ENCODE results near the gene C19orf67.
A peak's percentile ranks its signal among the peaks of the same experiment; 100 is the strongest.

C19orf67 gene

DNA sequence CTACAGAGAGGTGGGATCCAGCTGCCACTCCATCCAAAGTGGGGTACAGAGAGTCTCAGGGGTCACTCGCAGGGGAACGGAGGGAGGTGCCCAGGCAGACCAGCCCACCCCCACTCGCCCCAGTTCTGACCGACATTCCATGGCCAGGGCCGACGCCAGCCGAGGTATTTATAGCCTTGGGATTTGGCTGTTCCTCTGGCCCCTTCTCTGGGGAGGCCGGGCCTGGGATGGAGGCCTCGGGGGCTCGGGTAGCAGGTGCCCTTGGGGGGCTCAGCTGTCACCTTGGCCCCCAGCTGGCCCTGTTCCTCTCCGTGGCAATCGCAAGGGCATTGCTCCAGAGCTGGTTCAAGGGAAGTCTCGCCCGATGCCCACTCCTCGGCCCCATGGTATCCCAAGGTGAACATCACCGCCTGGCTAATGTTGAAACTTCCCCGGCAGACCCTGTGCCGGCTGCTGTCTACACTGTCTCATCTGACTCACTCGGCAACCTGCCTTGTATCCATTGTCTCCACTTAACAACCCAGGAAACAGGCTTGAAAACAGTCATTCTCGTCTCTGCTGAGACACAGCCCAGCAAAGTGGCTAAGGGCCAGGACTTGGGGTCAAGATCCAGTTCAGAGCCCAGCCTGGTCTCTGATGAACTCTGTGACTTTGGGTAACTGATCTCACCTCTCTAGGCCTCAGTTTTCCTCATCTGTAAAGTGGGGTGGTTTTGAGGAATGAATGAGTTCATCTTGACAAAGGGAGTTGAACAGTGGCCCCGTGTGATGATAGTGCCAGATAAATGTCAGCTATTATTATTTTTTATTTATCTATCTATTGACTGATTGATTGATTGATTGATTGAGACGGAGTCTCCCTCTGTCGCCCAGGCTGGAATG is 22.2 kb upstream of the C19orf67 start:
- DNase-seq, result no peak

DNA sequence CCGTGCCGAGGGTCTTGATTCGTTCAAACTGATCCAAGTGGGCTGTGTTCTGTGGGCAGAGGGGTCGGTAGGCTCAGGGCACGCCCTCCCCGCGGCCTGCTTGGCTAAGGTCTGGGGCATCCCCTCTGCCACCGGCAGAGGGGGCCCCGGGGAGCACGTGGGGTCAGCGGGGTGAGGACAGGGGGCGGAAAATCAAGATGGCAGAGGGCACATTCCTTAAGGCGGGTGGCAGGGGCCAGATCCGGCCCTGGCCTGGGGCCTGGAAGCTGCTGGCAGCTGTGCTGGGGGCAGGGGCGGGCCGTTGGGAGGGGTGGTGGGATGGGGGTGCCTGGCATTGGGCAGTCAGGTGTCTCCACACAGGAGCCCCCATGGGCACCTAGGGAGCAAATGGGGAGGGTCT is 21.3 kb upstream of the C19orf67 start:
- DNase-seq, result no peak

DNA sequence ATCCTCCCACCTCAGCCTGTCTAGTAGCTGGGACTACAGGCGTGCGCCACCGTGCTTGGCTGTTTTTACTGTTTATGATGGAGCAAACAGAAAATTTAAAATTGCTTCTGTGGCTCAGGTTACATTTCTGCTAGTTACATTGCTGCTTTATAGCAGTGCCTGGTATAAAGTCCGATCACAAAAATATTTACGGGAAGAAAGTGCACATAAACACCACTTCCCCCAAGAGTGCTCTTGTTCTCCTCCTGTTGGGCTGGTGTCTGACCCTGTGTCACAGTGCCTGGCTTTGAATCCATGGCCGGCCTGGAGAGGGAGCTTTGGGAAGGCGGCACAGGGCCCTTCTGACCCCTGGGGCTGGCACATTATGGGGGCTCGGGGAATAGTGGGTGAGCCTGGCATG is 20.1 kb upstream of the C19orf67 start:
- no peak for DNase-seq

DNA sequence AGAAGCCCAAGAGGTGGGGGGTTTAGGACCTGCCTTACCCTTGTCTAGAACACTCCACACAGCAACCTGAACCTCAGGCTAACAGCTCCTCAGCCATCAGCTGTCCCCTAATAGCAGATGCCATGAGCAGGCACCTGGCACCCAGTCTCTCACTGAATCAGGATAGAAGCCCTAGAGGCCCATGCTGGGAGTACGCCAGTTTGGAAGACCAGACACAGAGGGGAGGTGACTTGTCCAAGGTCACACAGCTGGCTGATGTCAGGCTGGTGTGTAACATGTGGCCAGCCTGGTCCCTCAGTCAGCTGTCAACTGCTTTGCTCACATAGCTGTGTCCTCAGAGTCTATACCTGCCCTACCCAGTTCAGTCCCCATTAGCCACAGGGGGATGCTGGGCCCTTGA is 17.7 kb upstream of the C19orf67 start:
- DNase-seq, result no peak

DNA sequence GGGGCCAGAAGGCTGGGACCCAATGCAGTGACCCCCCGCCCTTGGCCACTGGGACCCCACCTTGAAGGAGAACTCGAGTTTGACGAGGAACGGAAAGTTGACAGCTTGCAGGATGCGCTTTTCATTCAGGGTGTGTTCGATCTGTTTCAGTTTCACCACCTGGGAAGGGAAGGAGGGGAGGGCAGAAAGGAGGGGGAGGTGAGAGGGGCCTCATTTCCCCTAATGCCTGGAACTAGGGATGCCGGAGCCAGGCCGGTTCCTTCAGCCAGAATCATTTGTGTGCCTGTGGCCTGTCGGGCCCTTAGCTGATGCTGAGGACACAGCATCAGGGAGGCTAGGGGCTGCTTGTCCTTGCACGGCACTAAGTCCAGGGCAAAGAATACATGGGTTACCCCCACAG is 17.2 kb upstream of the C19orf67 start:
- no peak for DNase-seq

DNA sequence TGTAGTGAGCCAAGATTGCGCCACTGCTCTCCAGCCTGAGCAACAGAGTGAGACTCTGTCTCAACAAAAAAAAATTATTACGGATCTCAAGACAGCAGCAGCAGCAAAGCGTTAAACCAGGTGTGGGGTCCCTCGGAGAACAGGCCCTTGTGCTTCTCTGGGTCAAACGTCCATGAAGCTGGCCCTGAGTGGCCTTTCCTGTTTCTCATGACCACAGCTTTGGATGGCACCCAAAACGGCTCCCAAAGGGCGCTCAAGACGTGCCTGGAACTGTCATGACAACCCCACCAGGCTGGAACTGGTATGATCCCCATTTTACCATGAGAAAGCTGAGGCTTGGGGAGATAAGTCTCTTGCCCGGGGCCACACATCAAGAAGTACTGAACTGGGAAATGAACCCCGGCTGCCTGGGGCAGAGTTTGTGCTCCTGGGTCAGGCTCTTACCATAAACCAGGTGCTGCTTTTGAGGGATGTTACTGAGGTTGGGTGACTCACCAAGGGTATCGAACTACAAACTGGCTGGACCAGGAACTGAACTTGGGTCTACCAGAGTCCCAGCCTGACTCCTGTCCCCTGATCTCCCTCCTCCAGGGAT is 16.6 kb upstream of the C19orf67 start:
- no peak for DNase-seq

DNA sequence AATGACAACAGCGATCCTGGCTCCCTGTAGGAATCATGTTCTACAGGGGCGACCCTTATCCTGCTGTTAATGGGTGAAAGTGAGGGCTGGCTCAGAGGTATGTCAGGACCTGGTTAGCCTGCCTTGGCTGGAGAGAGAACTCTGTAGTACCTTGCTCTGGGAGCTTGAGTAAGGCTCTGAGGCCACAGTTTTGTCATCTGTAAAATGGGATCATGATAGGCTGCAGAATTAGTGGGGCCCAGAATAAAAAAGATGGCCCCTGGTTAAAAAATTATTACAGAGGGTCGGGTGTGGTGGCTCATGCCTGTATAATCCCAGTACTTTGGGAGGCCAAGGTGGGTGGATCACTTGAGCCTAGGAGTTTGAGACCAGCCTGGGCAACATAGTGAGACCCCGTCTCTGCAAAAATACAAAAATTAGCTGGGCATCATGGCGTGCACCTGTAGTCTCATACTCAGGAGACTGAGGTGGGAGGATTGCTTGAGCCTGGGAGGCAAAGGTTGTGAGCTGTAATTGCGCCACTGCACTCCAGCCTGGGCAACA is 15.5 kb upstream of the C19orf67 start:
- DNase-seq, result no peak

DNA sequence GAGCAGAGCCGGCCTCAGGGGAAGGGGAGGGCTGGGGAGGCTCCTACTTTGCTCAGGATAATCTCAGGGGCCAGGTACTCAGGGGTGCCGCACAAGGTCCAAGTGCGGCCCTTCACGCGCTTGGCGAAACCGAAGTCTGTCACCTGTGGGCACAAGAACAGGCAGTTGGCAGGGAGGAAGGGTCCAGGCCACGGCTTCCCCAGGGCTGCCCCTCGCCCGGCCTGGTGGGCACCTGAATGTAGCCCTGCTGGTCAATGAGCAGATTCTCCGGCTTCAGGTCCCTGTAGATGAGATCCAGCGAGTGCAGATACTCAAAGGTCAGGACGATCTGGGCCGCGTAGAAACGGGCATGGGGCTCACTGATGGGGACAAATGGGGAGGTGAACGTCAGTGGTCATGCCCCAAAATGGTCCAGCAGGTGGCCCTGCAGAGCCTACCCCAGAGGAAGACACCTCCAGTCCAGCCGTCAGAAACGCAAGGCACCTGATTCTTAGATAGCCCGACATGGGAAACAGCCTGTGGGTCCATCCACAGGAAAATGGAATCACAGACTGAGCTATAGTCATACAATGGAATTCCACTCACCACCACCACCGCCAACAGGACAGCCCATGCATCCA is 12.1 kb upstream of the C19orf67 start:
- no peak for DNase-seq

DNA sequence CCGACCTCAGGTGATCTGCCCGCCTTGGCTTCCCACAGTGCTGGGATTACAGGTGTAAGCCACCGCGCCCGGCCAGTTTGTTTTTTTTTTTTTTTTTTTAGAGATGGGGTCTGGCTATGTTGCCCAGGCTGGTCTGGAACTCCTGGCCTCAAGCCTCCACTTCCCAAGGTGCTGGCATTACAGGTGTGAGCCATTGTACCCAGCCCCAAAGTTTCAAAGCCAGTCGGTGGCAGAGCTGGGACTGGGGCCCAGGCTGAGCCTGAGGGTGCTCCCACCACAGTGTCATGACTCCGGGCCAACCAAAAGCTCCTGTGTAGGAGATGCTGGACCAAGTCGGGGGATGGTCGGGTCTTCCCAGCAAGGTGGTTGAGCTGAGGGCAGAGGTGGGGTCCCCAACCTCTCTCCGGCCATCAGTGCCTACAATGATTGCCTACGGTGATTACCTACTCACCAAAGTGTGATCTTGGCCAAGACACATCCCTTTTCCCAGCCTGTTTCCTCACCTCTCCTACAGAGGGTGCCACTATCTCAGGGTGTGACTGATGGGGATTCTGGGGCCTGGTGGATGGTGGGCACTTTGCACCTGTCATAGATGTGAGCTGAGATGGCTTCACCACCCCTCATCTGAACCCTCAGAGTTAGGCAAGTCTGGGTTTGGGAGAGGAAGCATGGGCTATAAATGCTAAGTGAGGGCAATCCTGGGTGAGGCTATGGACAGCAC is 10.8 kb upstream of the C19orf67 start:
- DNase-seq, result no peak

DNA sequence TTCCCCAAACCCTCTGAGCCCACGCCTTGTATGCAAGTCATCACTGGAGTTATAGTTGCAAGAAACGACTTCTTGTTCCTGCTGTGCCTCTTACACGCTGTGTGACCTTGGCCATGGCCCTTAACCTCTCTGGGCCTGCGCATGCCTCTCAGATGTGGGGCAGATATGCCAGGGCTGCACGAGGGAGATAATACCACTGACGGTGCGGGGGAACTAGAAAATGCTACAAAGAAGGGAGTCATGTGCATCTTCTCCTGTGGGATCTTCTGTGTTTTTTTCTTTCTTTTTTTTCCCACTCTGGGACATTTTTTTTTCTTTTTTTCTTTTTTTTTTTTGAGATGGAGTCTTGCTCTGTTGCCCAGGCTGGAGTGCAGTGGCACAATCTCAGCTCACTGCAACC is 9.3 kb upstream of the C19orf67 start:
- DNase-seq, result no peak

DNA sequence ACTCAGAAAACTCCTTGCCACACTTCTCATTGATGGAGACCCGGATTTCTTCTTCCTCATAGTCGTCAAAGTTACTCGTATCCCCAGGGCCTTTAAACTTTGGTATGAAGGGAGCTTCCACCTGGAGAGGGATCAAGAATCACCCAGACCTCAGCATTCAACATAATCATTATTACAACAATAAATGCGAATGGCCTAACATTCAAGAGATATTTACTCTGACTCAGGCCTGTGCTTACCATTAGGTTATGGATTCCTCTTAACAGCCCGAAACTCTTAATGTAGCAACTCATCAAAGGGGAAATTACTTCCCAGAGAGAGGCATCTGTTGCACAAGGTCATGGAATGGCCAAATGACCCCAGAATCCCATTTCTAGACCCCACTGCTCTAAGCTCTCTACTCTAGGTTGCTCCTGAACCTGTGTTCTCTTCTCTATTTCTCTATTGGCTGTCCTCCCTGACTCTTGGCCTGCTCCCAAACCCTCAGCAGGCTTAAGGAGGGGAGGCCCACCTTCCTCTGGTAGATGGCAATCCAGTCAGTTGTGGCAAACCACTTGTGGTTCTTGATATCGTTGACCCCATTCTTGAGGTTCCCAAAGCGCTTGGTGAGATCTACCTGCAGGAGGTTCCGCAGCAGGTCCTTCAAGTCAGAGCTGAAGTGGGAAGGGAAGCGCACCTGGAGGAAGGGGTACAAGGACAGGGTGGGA is 7.7 kb upstream of the C19orf67 start:
- no peak for DNase-seq

DNA sequence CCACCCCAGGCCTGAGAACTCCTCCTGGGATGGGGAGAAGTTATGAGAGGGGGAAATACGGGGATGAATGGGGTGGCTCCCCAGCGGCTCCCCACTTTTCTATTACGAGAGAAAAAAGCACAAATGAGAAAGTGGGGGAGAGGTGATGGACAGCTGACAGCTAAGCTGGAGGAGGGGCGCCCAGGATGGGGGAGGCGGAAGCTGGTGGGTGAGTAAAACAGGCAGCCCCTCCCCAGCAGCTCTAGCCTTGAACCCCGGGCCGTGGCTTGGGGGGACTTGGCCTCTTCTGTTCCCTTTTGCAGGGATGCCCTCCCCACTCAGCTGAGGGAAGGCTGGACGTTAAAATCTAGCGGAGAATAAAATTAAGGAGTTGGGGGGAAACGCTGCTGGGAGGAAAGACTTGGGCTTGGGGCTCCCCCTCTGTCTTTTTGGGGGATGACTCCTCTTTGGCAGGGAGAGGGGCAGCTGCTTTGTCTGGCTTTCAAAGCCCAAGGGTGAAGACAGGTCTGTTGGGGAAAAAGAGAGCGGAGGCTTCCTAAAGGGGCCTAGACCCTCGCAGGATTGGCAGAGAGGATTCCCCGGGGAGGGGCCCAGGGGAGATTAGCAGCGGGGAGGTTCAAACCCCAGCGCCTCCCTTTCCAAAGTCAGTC is 6.4 kb upstream of the C19orf67 start:
- DNase-seq, result peak in 1 of 2 donors; percentile 55

DNA sequence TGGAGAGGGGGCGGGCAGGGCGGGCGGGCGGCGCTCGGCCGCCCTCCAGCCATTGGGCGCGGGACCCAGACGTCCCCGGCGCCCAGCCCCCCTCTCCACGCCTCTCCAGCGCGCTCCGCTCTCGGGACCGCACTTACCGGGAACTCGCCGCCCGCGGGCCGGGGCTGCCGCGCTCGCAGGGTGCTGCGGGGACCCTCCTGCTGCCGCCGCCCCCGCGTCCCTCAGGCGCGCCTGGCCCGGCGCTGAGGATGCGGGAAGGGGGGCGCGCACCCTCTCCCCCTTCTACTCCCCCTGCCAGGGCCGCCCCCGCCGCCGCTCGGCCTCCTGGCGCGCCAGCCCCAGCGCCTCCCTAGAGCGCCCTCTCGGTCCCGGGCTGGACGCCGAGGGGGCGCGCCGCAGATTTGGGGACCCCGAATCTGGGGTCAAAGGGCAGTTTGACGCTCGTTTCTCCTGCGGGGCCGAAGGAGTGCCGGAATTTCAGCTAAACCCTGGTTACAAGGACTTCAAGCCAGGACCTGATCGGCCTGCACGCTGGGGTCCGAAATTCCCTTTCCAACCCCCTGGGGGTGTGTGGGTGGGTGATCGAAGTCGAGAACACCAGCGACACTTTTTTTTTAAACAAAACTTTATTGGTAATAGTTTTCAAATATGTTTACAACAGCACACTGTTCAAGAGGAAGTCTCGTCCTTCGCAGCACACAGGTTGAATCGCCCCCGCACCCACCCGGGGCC is 5.7 kb upstream of the C19orf67 start:
- peak; percentile 63 to 71 for DNase-seq

DNA sequence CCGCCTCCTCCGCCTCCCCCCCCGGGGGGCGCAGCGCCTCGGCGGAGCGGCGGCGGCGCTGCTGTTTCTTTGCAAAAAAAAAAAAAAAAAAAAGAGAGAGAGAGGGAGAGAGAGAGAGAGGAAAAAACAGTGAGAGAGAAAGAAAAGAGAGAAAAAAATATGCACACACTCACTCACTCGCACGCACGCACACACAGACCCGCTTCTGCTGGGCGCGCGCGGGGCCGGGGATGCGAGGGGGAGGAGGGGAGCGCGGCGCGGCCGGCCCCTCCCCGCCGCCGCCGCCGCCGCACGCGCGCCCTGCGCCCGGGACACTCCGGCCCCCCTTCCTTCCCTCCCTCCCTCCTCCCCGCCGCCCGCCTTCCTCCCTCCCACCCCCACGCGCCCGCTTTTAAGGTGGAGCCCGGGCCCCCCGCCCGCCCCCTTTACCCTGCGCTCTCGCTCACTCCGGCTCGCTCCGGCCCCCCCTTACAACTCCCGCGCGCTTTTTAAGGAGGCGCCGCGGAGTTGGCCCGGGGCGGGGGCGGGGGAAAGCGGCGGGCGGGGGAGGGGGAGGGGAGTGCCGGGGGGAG is 5.0 kb upstream of the C19orf67 start, which contains the start of gene SAMD1:
Gene SAMD1 (minus strand): TSS at position 243 of the 572 bp plus-strand sequence.
- DNase-seq, result peak; percentile 89

DNA sequence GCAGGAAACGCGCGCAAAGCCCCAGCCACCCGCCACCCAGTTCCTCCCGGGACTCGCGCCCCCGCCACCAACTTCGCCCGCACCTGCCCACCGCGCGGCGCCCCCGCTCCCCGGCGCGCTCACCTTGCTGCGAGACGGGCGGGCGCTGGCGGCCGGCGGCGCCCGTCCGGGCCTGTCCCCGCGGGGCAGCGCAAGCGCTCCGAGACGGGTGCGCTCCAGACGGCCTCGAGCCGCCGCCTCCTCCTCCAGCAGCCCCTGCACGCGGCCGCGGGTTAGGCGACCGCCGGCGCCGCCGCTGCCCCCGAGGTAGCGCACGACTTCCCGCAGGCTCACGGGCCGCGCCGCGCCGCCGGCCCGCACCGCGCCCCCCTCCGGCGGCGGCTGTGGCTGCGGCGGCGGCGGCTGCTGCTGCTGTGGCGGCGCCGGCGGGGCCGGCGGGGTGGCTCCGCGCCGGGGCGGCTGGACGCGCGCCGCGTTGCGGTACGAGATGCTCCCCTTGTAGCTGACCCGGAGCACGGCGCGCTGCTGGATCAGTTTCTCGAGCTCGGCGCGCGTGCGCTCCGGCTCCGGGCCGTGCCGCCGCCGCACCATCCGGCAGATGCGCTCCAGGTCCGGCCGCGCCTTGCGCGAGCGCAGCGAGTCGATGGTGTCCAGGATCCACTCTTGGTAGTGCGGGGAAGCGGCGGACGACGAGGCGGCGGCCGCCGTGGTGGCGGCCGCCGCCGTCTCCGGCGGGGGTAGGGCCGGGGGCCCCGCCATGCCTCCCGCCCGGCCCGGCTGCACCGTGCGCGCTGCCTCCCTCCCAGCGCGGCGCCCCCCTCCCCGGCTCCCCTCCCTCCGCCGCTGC is 4.3 kb upstream of the C19orf67 start:
- peak; percentile 44 to 48 for DNase-seq

DNA sequence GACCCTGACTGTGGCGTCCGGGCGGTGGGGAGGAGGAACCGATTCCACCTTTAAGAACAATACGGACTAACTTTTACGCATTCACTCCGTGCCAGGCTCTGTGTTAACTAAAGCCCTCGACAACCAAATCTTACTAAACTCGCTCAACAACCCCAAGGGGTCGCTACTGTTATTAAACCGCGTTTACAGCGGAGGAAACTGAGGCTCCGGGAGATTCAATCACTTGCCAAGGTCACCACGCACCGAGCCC is 3.8 kb upstream of the C19orf67 start:
- DNase-seq, result peak in 1 of 2 donors; percentile 26

DNA sequence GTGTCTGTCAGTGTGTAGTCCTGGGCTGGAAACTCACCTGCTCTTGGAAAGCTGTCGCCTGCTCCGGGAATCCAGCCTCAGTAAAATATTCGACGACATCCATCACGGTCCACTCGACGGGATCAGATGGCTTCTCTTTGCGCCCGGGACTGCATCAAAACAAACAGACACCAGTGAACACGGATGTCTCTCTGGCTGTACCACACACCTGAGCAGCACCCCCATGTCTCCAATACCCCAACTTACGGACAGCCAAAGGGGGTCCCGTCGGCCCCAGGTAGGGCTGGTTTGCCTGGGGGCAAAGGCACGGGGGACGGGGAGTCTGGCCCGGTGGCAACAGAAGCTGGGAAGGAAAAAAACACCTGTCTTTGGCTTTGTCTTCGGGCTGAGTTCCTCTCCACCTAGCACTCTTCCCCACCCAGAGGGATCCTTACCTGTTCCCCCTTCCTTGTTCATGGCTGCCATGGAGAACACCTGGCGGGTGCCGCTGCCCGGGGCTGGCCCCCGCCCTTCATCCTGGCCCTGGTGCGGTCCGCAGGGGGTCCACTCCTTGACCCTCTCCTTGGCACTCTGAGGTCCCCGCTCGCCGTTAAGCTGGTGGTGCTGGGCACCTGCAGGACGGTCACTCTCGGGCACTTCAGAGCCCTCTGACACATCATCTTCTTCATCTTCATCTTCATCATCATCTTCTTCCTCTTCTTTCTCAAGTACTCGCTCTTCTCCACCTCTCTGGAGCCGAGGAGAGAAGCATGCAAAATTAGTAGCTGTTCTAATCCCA is 3.2 kb upstream of the C19orf67 start:
- no peak for DNase-seq

DNA sequence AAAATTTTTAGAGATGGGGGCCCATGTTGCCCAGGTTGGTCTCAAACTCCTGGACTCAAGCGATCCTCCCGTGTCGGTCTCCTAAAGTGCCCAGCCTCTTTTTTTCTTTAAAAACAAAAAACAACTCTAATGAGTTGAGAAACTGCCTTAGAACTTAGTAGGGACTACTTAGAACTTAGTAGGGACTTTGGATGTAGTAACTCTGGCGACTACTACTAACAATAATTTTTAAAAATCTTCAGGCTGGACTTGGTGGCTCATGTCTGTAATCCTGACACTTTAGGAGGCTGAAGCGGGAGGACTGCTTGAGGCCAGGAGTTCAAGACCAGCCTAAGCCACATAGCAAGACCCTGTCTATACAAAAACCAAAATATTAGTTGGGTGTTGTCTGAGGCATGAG is 515 bp upstream of the C19orf67 start:
- no peak for DNase-seq

DNA sequence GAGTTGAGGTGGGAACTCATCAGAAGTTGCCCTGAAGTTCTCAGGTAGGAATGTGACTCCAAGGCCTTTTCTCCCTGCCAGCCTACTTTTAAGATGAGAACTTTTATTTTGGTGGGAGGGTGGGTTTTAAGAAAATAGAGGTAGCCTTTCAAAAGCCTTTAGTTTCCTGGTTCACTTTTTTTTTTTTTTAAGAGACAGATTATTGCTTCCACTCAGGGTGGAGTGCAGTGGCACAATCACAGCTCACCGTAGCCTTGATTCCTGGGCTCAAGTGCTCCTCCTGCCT is 3.0 kb downstream of the C19orf67 start:
- DNase-seq, result no peak
